ENCODE results near the gene BOLA2B.

DNA sequence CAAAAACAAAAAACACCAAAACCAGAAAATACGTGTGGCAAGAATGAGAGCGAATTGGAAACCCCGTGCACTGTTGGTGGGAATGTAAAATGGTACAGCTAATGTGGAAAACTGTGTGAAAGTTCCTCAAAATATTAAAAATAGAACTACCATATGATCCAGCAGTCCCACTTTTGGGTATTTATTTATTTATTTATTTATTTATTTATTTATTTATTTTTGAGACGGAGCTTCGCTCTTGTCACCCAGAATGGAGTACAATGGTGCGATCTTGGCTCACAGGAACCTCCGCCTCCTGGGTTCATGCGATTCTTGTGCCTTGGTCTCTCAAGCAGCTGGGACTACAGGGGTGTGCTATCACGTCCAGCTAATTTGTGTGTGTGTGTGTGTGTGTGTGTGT lies 40.9 kb downstream of the BOLA2B start:
- TF ChIP-seq, protein P1, sequence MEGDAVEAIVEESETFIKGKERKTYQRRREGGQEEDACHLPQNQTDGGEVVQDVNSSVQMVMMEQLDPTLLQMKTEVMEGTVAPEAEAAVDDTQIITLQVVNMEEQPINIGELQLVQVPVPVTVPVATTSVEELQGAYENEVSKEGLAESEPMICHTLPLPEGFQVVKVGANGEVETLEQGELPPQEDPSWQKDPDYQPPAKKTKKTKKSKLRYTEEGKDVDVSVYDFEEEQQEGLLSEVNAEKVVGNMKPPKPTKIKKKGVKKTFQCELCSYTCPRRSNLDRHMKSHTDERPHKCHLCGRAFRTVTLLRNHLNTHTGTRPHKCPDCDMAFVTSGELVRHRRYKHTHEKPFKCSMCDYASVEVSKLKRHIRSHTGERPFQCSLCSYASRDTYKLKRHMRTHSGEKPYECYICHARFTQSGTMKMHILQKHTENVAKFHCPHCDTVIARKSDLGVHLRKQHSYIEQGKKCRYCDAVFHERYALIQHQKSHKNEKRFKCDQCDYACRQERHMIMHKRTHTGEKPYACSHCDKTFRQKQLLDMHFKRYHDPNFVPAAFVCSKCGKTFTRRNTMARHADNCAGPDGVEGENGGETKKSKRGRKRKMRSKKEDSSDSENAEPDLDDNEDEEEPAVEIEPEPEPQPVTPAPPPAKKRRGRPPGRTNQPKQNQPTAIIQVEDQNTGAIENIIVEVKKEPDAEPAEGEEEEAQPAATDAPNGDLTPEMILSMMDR (IDR thresholded peaks at IDR 0.05; ENCODE audit: poor library complexity, severe bottlenecking): no peak
- TF ChIP-seq POLR2AphosphoS5 (IDR thresholded peaks at IDR 0.05): no peak
- no peak for TF ChIP-seq MXI1 (conservative IDR thresholded peaks at IDR 0.05; ENCODE audit: poor library complexity, severe bottlenecking)
- TF ChIP-seq, protein P2, sequence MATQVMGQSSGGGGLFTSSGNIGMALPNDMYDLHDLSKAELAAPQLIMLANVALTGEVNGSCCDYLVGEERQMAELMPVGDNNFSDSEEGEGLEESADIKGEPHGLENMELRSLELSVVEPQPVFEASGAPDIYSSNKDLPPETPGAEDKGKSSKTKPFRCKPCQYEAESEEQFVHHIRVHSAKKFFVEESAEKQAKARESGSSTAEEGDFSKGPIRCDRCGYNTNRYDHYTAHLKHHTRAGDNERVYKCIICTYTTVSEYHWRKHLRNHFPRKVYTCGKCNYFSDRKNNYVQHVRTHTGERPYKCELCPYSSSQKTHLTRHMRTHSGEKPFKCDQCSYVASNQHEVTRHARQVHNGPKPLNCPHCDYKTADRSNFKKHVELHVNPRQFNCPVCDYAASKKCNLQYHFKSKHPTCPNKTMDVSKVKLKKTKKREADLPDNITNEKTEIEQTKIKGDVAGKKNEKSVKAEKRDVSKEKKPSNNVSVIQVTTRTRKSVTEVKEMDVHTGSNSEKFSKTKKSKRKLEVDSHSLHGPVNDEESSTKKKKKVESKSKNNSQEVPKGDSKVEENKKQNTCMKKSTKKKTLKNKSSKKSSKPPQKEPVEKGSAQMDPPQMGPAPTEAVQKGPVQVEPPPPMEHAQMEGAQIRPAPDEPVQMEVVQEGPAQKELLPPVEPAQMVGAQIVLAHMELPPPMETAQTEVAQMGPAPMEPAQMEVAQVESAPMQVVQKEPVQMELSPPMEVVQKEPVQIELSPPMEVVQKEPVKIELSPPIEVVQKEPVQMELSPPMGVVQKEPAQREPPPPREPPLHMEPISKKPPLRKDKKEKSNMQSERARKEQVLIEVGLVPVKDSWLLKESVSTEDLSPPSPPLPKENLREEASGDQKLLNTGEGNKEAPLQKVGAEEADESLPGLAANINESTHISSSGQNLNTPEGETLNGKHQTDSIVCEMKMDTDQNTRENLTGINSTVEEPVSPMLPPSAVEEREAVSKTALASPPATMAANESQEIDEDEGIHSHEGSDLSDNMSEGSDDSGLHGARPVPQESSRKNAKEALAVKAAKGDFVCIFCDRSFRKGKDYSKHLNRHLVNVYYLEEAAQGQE (IDR thresholded peaks at IDR 0.05; ENCODE audit: borderline replicate concordance): no peak
- no peak for TF ChIP-seq SMC3 (conservative IDR thresholded peaks at IDR 0.05; ENCODE audit: poor library complexity)
- TF ChIP-seq EP300 (conservative IDR thresholded peaks at IDR 0.05; ENCODE audit: poor library complexity, severe bottlenecking): no peak
- TF ChIP-seq TAF1 (IDR thresholded peaks at IDR 0.05; ENCODE audit: low read depth): no peak

Data from neural cell (in vitro differentiated cells).